Mesodermal cell (in vitro differentiated cells): ENCODE measurements around the gene HNRNPA1. TPM values are rescaled to one million over a fixed set of nuclear protein-coding genes. Genes with fewer than 3 reads are reported as not detected.
A peak's percentile ranks its signal among the peaks of the same experiment; 100 is the strongest.
"Not testable (repeated sequence)": the region's sequence is repeated elsewhere in the genome, so short reads cannot be mapped to it uniquely, and the experiment has no call there.

Source experiments
- H3K27ac ChIP-seq: 2 replicates; pipeline ENCODE4 v1.7.0; 2013; ENCODE audit warnings: mild to moderate bottlenecking, low read depth, low read length, moderate library complexity; ENCODE audit not compliant: severe bottlenecking
- H3K36me3 ChIP-seq: 2 replicates; pipeline ENCODE4 v1.7.1; 2013; ENCODE audit warnings: mild to moderate bottlenecking, low read length, moderate library complexity; ENCODE audit not compliant: control insufficient read depth, insufficient read depth
- H3K4me1 ChIP-seq: one replicate; pipeline ENCODE4 v1.7.1; 2013; ENCODE audit warnings: mild to moderate bottlenecking, low read length; ENCODE audit not compliant: insufficient read depth, control insufficient read depth, poor library complexity, severe bottlenecking
- H3K4me3 ChIP-seq: 2 replicates; pipeline ENCODE4 v1.7.0; 2013; ENCODE audit warnings: low read length, control low read depth, mild to moderate bottlenecking; ENCODE audit not compliant: insufficient read depth, poor library complexity, severe bottlenecking; ENCODE audit errors: extremely low read depth
- H3K9me3 ChIP-seq: 2 replicates; pipeline ENCODE4 v1.7.1; 2013; ENCODE audit warnings: mild to moderate bottlenecking, low read length, moderate library complexity; ENCODE audit not compliant: control insufficient read depth
- WGBS, 2 experiments: methylation state at CpG; one replicate each; pipeline ENCODE4 v1.1.5; 2013; ENCODE audit warnings: missing lambda C conversion rate in 2 of 2; ENCODE audit not compliant: insufficient coverage in 2 of 2; 5-methylcytosine and 5-hydroxymethylcytosine counted together
- polyA plus RNA-seq, 2 experiments: library from polyadenylated mRNA; stranded (reverse); fragments of 50-300 nt; gene quantifications; one replicate each; pipeline ENCODE4 v1.2.3, GENCODE V29; 2013

The HNRNPA1 gene
- 1,805 TPM for polyA plus RNA-seq (2013, experiment 1 of 2)
- 1,831 TPM for polyA plus RNA-seq (2013, experiment 2 of 2)

- 0 to 1% methylated on average over 45 to 46 of the region's 48 CpGs for WGBS, 2 experiments
Observed at GRCh38 chr12:54280468-54281260, at the start of gene HNRNPA1. Gene HNRNPA1 (plus strand): TSS chr12:54280726. CDS start chr12:54280808, 82 bp downstream.

GRCh38 chr12:54231269-54231668, 49.3 kb upstream of the HNRNPA1 start:
- H3K9me3 ChIP-seq, H3K27ac ChIP-seq, H3K4me3 ChIP-seq: not testable (repeated sequence)
- peaks cover 33% of the 10 kb centered on the region for H3K36me3 ChIP-seq
- 93 to 97% methylated on average over 2 to 3 of the region's 3 CpGs for WGBS, 2 experiments
- peaks cover 22% of the 10 kb centered on the region for H3K4me1 ChIP-seq

More at GRCh38 chr12:54280468-54281260, at the start of gene HNRNPA1:
- peaks cover 55% of the 10 kb centered on the region for H3K36me3 ChIP-seq
- H3K27ac ChIP-seq, result peak within 1 kb of the TSS; percentile 96
- peak within 1 kb of the TSS; percentile 74 for H3K4me3 ChIP-seq
- peaks cover 17% of the 10 kb centered on the region for H3K4me1 ChIP-seq
- H3K9me3 ChIP-seq, result no peaks in the 10 kb centered on the region

- H3K4me1 ChIP-seq, result peaks cover 22% of the 10 kb centered on the region
- no peaks in the 10 kb centered on the region for H3K9me3 ChIP-seq
- peaks cover 45% of the 10 kb centered on the region for H3K36me3 ChIP-seq
- 95 to 100% methylated on average over 2 of the region's 2 CpGs for WGBS, 2 experiments
- H3K4me3 ChIP-seq, result no peak overlapping the region
- H3K27ac ChIP-seq, result no peak overlapping the region
Observed at GRCh38 chr12:54232790-54233189, 47.7 kb upstream of the HNRNPA1 start.

GRCh38 chr12:54238531-54238930, 42.0 kb upstream of the HNRNPA1 start:
- peaks cover 87% of the 10 kb centered on the region for H3K36me3 ChIP-seq
- no peaks in the 10 kb centered on the region for H3K9me3 ChIP-seq
- 90 to 100% methylated on average over 1 of the region's 1 CpG for WGBS, 2 experiments
- H3K4me3 ChIP-seq, result no peak overlapping the region
- H3K27ac ChIP-seq, result no peak overlapping the region
- H3K4me1 ChIP-seq, result no peaks in the 10 kb centered on the region

GRCh38 chr12:54239620-54240019, 40.9 kb upstream of the HNRNPA1 start:
- no peak overlapping the region for H3K4me3 ChIP-seq
- no peak overlapping the region for H3K27ac ChIP-seq
- H3K9me3 ChIP-seq, result no peaks in the 10 kb centered on the region
- no peaks in the 10 kb centered on the region for H3K4me1 ChIP-seq
- peaks cover 93% of the 10 kb centered on the region for H3K36me3 ChIP-seq

- Histone ChIP-seq H3K36me3 (peaks cover 94% of the 10 kb centered on the region), H3K4me1 (no peaks in the 10 kb centered on the region), H3K4me3 (no peak overlapping the region), H3K27ac (no peak overlapping the region), H3K9me3 (no peaks in the 10 kb centered on the region)
- WGBS, 2 experiments, result no CpG with 5 or more reads among the region's 2 CpGs
Observed at GRCh38 chr12:54240129-54240528, 40.4 kb upstream of the HNRNPA1 start.

- Histone ChIP-seq H3K36me3 (peaks cover 94% of the 10 kb centered on the region), H3K4me3 (no peak overlapping the region), H3K27ac (no peak overlapping the region), H3K9me3 (no peaks in the 10 kb centered on the region), H3K4me1 (no peaks in the 10 kb centered on the region)
- no CpG with 5 or more reads among the region's 2 CpGs for WGBS, 2 experiments
Observed at GRCh38 chr12:54240971-54241588, 39.4 kb upstream of the HNRNPA1 start.

GRCh38 chr12:54246011-54246641, 34.4 kb upstream of the HNRNPA1 start:
- Histone ChIP-seq H3K27ac (no peak overlapping the region), H3K36me3 (peaks cover 90% of the 10 kb centered on the region), H3K4me3 (no peak overlapping the region), H3K4me1 (no peaks in the 10 kb centered on the region), H3K9me3 (no peaks in the 10 kb centered on the region)
- WGBS, 2 experiments, result 95 to 100% methylated on average over 4 of the region's 6 CpGs

GRCh38 chr12:54249489-54249888, 31.0 kb upstream of the HNRNPA1 start:
- peaks cover 84% of the 10 kb centered on the region for H3K36me3 ChIP-seq
- H3K9me3 ChIP-seq, result no peaks in the 10 kb centered on the region
- no peaks in the 10 kb centered on the region for H3K4me1 ChIP-seq
- no peak overlapping the region for H3K4me3 ChIP-seq
- H3K27ac ChIP-seq, result no peak overlapping the region
- WGBS, 2 experiments, result no CpG with 5 or more reads among the region's 5 CpGs

- H3K4me1 ChIP-seq, result peaks cover 3% of the 10 kb centered on the region
- H3K4me3 ChIP-seq, result no peak overlapping the region
- no peaks in the 10 kb centered on the region for H3K9me3 ChIP-seq
- H3K27ac ChIP-seq, result no peak overlapping the region
- H3K36me3 ChIP-seq, result peaks cover 85% of the 10 kb centered on the region
- no CpG with 5 or more reads among the region's 1 CpG for WGBS, 2 experiments
Observed at GRCh38 chr12:54251667-54252284, 28.8 kb upstream of the HNRNPA1 start.
